GM12878 (cell line): ENCODE measurements around the gene RABL6. TPM values are rescaled to one million over a fixed set of nuclear protein-coding genes. Genes with fewer than 3 reads are reported as not detected.

ENCODE experiments used
- ATAC-seq: fragments of 200-7000 bp; cut with Tn5 transposase; 3 replicates; pipeline ENCODE4 v1.9.1; 2020; ENCODE audit warnings: mild to moderate bottlenecking, moderate library complexity
- BruUV-seq: library from RNA; stranded (reverse); fragments of 400-500 nt; replicated peaks from 2 replicates; lab custom pipeline; 2021; lab: Mats Ljungman, UMichigan
- CTCF ChIA-PET: fragments of 300-600 bp; sonication (Branson Sonifier 250); formaldehyde crosslinking; extraction: SDS; loops from one replicate; lab custom pipeline; 2021; ENCODE audit warnings: inconsistent platforms; lab: Yijun Ruan, JAX
- POLR2A ChIA-PET: fragments of 350-600 bp; formaldehyde crosslinking; extraction: SDS; loops from one replicate; lab custom pipeline; 2021; ENCODE audit warnings: inconsistent platforms; lab: Charles Lee
- RAD21 ChIA-PET: fragments of 300-600 bp; sonication (Branson Sonifier 250); formaldehyde crosslinking; loops from one replicate; lab custom pipeline; 2023; ENCODE audit warnings: antibody characterized with exemption; ENCODE audit not compliant: unreplicated experiment; lab: Charles Lee
- SMC1A ChIA-PET: fragments of 300-600 bp; sonication (Branson Sonifier 250); formaldehyde crosslinking; loops from one replicate; lab custom pipeline; 2023; ENCODE audit not compliant: unreplicated experiment, uncharacterized antibody; lab: Charles Lee
- DNase-seq: peaks from one replicate; pipeline ENCODE4 v3.0.0-alpha.2; 2011; ENCODE audit warnings: low read depth, low spot score
- FAIRE-seq: peaks from 3 replicates; lab custom pipeline; 2011; peaks lifted over from hg19 to GRCh38; lab: Jason Lieb, UNC
- H2AFZ ChIP-seq: 2 replicates; pipeline ENCODE4 v1.6.0; 2011; ENCODE audit warnings: low read depth, low read length, control low read depth; ENCODE audit not compliant: control insufficient read depth
- H3K27ac ChIP-seq: 2 replicates; pipeline ENCODE4 v1.5.1; 2011; ENCODE audit warnings: control low read depth; ENCODE audit not compliant: control insufficient read depth, insufficient read depth
- H3K27me3 ChIP-seq, 2 experiments: replicated peaks in 1 of 2; 2 replicates each; pipeline versions ENCODE4 v1.6.0 to v1.6.1; 2011; ENCODE audit warnings: low read length in 1 of 2; ENCODE audit not compliant: control insufficient read depth in 2 of 2, insufficient read depth in 2 of 2
- H3K36me3 ChIP-seq, 2 experiments: 2 replicates each; pipeline ENCODE4 v1.5.1; 2011; ENCODE audit warnings: low read length in 1 of 2; ENCODE audit not compliant: control insufficient read depth in 2 of 2, insufficient read depth in 2 of 2
- H3K4me1 ChIP-seq: 2 replicates; pipeline ENCODE4 v1.6.1; 2011; ENCODE audit warnings: mild to moderate bottlenecking, low read length, moderate library complexity, mixed read lengths; ENCODE audit not compliant: control insufficient read depth, insufficient read depth
- H3K4me2 ChIP-seq: 2 replicates; pipeline ENCODE4 v1.6.0; 2011; ENCODE audit warnings: control low read depth; ENCODE audit not compliant: control insufficient read depth, insufficient read depth
- H3K4me3 ChIP-seq: fragments of 200-600 bp; sonication (generic); 2 replicates; pipeline ENCODE4 v1.5.1; 2016
- H3K79me2 ChIP-seq: 2 replicates; pipeline ENCODE4 v1.6.0; 2011; ENCODE audit warnings: low read length; ENCODE audit not compliant: control insufficient read depth, insufficient read depth
- H3K9ac ChIP-seq: 2 replicates; pipeline ENCODE4 v1.8.0; 2011; ENCODE audit warnings: low read length, control low read depth, mixed read lengths; ENCODE audit not compliant: control insufficient read depth, insufficient read depth
- H3K9me3 ChIP-seq: replicated peaks from 3 replicates; pipeline ENCODE4 v1.5.1; 2011; ENCODE audit warnings: mild to moderate bottlenecking, low read length; ENCODE audit not compliant: control insufficient read depth, insufficient read depth
- H4K20me1 ChIP-seq: 2 replicates; pipeline ENCODE4 v1.6.0; 2011; ENCODE audit not compliant: control insufficient read depth, insufficient read depth
- CREM ChIP-seq: IDR thresholded peaks from 2 replicates; pipeline ENCODE4 v1.6.1; 2014; ENCODE audit warnings: antibody characterized with exemption, low read depth
- NFYB ChIP-seq: IDR thresholded peaks from 2 replicates; pipeline ENCODE4 v1.6.1; 2011; ENCODE audit warnings: low read depth, mild to moderate bottlenecking, low read length, improper control_type of control experiment, moderate library complexity; ENCODE audit not compliant: insufficient read depth
- NR2F1 ChIP-seq: fragments of 450-650 bp; conservative IDR thresholded peaks from 2 replicates; pipeline ENCODE4 v1.6.1; 2017; ENCODE audit warnings: mild to moderate bottlenecking
- NRF1 ChIP-seq: conservative IDR thresholded peaks from 2 replicates; pipeline ENCODE4 v1.6.1; 2011; ENCODE audit warnings: mild to moderate bottlenecking, low read depth, low read length, improper control_type of control experiment
- RBBP5 ChIP-seq: fragments of 200-600 bp; sonication (generic); conservative IDR thresholded peaks from 2 replicates; pipeline ENCODE4 v1.6.1; 2016
- SIX5 ChIP-seq: IDR thresholded peaks from 2 replicates; pipeline ENCODE4 v1.6.1; 2011; ENCODE audit warnings: mild to moderate bottlenecking, low read depth, low read length, moderate library complexity; ENCODE audit not compliant: severe bottlenecking
- SKIL ChIP-seq: fragments of 450-650 bp; IDR thresholded peaks from 2 replicates; pipeline ENCODE4 v1.6.1; 2017; ENCODE audit warnings: mild to moderate bottlenecking, low read depth, inconsistent platforms; ENCODE audit not compliant: poor library complexity, severe bottlenecking
- TCF3 ChIP-seq: IDR thresholded peaks from 2 replicates; pipeline ENCODE4 v1.6.1; 2012; ENCODE audit warnings: low read depth, mild to moderate bottlenecking, low read length, borderline replicate concordance; ENCODE audit not compliant: insufficient read depth
- WRNIP1 ChIP-seq: IDR thresholded peaks from 2 replicates; pipeline ENCODE4 v1.6.1; 2011; ENCODE audit warnings: low read depth, low read length, improper control_type of control experiment, borderline replicate concordance
- WGBS: methylation state at CpG from one replicate; pipeline ENCODE4 v1.1.6; 2016; ENCODE audit warnings: low lambda C conversion rate; ENCODE audit not compliant: insufficient replicate concordance, insufficient coverage; ENCODE audit errors: missing lambda C conversion rate; 5-methylcytosine and 5-hydroxymethylcytosine counted together
- in situ Hi-C: fragments of 300-500 bp; cut with MboI; formaldehyde crosslinking; loops from 9 replicates; pipeline ENCODE4 v1.14.3; 2018; ENCODE audit warnings: mixed read lengths
- intact Hi-C: fragments of 100-400 bp; cut with micrococcal nuclease; formaldehyde crosslinking; loops from one replicate; pipeline ENCODE4 v1.14.2; 2022; ENCODE audit not compliant: unreplicated experiment
- polyA plus RNA-seq, 11 experiments: library from polyadenylated mRNA; depleted of rRNA in 4 of 11; unstranded in 6 of 11; stranded (reverse) in 5 of 11; fragments of >200 nt; fragmentation: Nextera tagmentation in 4 of 11; fragmentation: Illumina TruSeq in 1 of 11; extraction: Ambion mirVana in 4 of 11; extraction: Trizol in 1 of 11; gene quantifications; 1 replicate in 1 of 11; 2 replicates in 10 of 11; pipeline versions ENCODE4 v1.2.1 to v1.2.3, GENCODE V29; 2011 to 2016; ENCODE audit warnings: inconsistent platforms in 2 of 11, missing spikeins in 2 of 11, low read depth in 1 of 11
- total RNA-seq, 4 experiments: library from RNA; depleted of rRNA in 3 of 4; stranded (reverse); fragments of >200 nt in 3 of 4; fragmentation: Illumina TruSeq in 1 of 4; extraction: Trizol in 1 of 4; gene quantifications; 2 replicates each; pipeline versions ENCODE4 v1.2.1 to v1.2.3, GENCODE V29; 2013 to 2021
- TF ChIP-seq, protein P1 (sequence below): fragments of 450-650 bp; IDR thresholded peaks from 2 replicates; pipeline ENCODE4 v1.6.1; 2016; ENCODE audit warnings: mild to moderate bottlenecking

Gene RABL6
- total and polyA plus RNA-seq, 10 of the 15 experiments (the other 5 are each of a cell fraction or from before 2014, with no cell fraction given), result 1.4 to 134 (median 42.7) TPM

GRCh38 chr9:136763649-136764035 lies 44.1 kb upstream of the RABL6 start (continued):
- TF ChIP-seq, protein P1, sequence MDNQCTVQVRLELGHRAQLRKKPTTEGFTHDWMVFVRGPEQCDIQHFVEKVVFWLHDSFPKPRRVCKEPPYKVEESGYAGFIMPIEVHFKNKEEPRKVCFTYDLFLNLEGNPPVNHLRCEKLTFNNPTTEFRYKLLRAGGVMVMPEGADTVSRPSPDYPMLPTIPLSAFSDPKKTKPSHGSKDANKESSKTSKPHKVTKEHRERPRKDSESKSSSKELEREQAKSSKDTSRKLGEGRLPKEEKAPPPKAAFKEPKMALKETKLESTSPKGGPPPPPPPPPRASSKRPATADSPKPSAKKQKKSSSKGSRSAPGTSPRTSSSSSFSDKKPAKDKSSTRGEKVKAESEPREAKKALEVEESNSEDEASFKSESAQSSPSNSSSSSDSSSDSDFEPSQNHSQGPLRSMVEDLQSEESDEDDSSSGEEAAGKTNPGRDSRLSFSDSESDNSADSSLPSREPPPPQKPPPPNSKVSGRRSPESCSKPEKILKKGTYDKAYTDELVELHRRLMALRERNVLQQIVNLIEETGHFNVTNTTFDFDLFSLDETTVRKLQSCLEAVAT, result no peak
- no peak for TF ChIP-seq CREM
- TF ChIP-seq NRF1, result no peak
- TF ChIP-seq, all 136 proteins: peak for 0

GRCh38 chr9:136764301-136764891 lies 43.4 kb upstream of the RABL6 start, which contains the start of gene LCN15:
LCN15 (minus strand) TSS chr9:136764518; CDS start chr9:136764488, 30 bp downstream.
- ChIA-PET POLR2A (no interaction called here), SMC1A (interaction anchor here (3.1 kb wide), 1 partner anchor 22 kb away, joined by 23 read pairs; no protein-coding TSS in a partner anchor), CTCF (no interaction called here), RAD21 (interaction anchor here (1.4 kb wide), 1 partner anchor 19 kb away, joined by 3 read pairs; no protein-coding TSS in a partner anchor)
- Histone ChIP-seq H3K9me3 (no peaks in the 10 kb centered on the region), H3K9ac (no peak within 1 kb of the TSS), H2AFZ (no peak within 1 kb of the TSS), H3K4me2 (peak within 1 kb of the TSS; percentile 81), H4K20me1 (no peaks in the 10 kb centered on the region), H3K36me3 (no peaks in the 10 kb centered on the region), H3K79me2 (no peaks in the 10 kb centered on the region), H3K4me3 (no peak within 1 kb of the TSS; the same call in 1 of the 2 replicates), H3K4me1 (peaks cover 26% of the 10 kb centered on the region), H3K27me3 (no peaks in the 10 kb centered on the region; a peak in 1 of 4 replicates), H3K27ac (peak within 1 kb of the TSS; percentile 79)
- DNase-seq, result no peak
- no TSS peak for BruUV-seq
- intact Hi-C loops (no loop called here), in situ Hi-C loops (no loop called here)
- TF ChIP-seq TCF3 (no peak), NFYB (no peak), RBBP5 (no peak), WRNIP1 (no peak), SKIL (no peak), NR2F1 (no peak), SIX5 (no peak)
- no peak for FAIRE-seq
- 63% methylated on average over 14 of the region's 14 CpGs for WGBS
- no peak for ATAC-seq
